Iris pigment epithelial cell (primary cell): Measurements from ENCODE around the gene MAP2K1.
"Not testable (repeated sequence)": the region's sequence is repeated elsewhere in the genome, so short reads cannot be mapped to it uniquely, and the experiment has no call there.

Experiments
- DNase-seq: peaks from one replicate; pipeline ENCODE4 v3.0.0-alpha.2; 2011; ENCODE audit warnings: low read depth

The MAP2K1 gene

GRCh38 chr15:66425837-66426236 is 39.1 kb downstream of the MAP2K1 start:
- no peak for DNase-seq

- no peak for DNase-seq
Observed at GRCh38 chr15:66429117-66429516, 42.4 kb downstream of the MAP2K1 start.

GRCh38 chr15:66429546-66429945 is 42.8 kb downstream of the MAP2K1 start:
- DNase-seq, result no peak

- no peak for DNase-seq
Observed at GRCh38 chr15:66430627-66431255, 44.0 kb downstream of the MAP2K1 start.

GRCh38 chr15:66433726-66434125 is 47.0 kb downstream of the MAP2K1 start:
- DNase-seq, result peak; percentile 52

GRCh38 chr15:66440501-66440900 is 53.8 kb downstream of the MAP2K1 start:
- no peak for DNase-seq

GRCh38 chr15:66452420-66452819 is 65.7 kb downstream of the MAP2K1 start:
- DNase-seq, result no peak

GRCh38 chr15:66452971-66453580 is 66.4 kb downstream of the MAP2K1 start:
- DNase-seq, result no peak

GRCh38 chr15:66454143-66454542 is 67.4 kb downstream of the MAP2K1 start:
- peak; percentile 57 for DNase-seq

GRCh38 chr15:66456211-66456610 is 69.5 kb downstream of the MAP2K1 start:
- DNase-seq, result no peak

GRCh38 chr15:66459818-66460615 is 73.3 kb downstream of the MAP2K1 start:
- peak; percentile 60 for DNase-seq

- not testable (repeated sequence) for DNase-seq
Observed at GRCh38 chr15:66461294-66461693, 74.6 kb downstream of the MAP2K1 start.

GRCh38 chr15:66461917-66462316 is 75.2 kb downstream of the MAP2K1 start:
- no peak for DNase-seq

GRCh38 chr15:66462627-66463026 is 75.9 kb downstream of the MAP2K1 start:
- no peak for DNase-seq

GRCh38 chr15:66465294-66465693 is 78.6 kb downstream of the MAP2K1 start:
- not testable (repeated sequence) for DNase-seq

- DNase-seq, result not testable (repeated sequence)
Observed at GRCh38 chr15:66467162-66468040, 80.7 kb downstream of the MAP2K1 start.

- not testable (repeated sequence) for DNase-seq
Observed at GRCh38 chr15:66470825-66471224, 84.1 kb downstream of the MAP2K1 start.

- DNase-seq, result peak; percentile 36
Observed at GRCh38 chr15:66472176-66472999, 85.7 kb downstream of the MAP2K1 start.

GRCh38 chr15:66474135-66474534 is 87.4 kb downstream of the MAP2K1 start:
- no peak for DNase-seq

GRCh38 chr15:66474963-66475362 is 88.3 kb downstream of the MAP2K1 start:
- DNase-seq, result no peak

- DNase-seq, result no peak
Observed at GRCh38 chr15:66476535-66476934, 89.8 kb downstream of the MAP2K1 start.
